Measurements from ENCODE around the gene ONECUT2.

Gene ONECUT2

GRCh38 chr18:57533006-57533867 is 98.1 kb downstream of the ONECUT2 start:
- no peak for DNase-seq

DNA sequence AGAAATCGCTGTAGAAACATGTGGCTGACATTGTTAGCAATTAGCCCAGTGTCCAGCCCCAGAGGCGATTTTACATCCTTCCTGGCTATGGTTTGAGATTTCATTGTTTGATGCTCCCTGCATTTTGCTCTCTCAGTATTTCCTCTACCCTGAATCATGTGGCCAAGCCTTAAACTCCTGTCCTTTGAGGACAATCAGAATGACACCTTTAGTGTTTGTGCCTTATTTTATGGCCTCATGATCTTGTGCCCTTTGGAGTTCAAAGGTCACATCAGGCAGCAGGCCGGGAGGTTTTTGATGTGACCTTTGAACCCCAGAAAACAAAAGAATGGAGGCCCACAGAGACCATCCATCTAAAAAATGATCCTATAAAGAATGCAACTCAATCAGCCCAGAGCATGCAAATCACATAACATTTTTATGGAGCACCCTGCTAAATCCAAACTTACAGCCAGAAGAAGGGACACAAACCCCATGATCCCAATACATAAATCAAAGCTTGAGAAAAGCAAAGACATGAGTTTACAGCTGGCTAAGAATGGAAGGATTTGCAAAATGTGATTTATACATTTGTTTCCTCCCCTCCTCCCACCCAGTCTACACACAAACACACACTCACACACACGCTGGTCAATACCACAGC is 98.8 kb downstream of the ONECUT2 start:
- DNase-seq: no peak

DNA sequence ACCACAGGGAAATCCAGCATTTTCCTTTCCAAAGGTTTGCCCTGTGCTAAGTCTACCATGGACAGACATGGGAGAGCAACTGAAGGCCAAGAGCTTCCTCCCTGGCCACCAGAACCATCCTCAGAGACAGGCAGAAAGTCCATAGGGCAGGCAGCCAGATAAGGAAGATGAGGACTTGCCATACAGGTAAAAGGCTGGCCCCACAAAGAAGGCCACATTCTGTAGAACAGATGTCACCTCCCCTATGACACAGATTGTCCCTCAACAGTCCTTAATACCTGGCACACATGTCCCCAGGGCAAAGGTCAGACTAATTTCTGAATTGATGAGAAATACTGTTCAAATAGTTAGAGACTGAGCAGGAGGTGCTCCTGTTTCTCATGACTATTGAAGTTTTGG is 99.3 kb downstream of the ONECUT2 start:
- DNase-seq: no peak

DNA sequence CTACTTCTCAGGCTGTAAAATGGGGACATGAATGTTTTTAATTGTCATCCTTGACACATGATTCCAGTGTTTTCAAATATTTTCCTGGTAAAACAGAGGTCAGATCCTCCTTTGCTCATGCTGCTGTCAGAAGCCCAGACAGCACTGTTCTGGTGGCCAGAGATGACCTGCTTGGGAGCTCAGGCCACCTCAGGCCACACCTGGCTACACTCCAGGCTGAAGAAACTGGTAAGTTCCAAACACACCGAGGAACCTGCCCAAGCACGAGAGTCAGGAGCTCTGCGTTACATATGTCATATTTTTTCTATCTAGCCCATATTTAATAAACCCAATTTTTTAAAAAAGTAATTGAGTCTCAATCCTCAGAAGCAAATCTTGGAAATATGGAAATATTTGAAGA is 103.4 kb downstream of the ONECUT2 start:
- no peak for DNase-seq

DNA sequence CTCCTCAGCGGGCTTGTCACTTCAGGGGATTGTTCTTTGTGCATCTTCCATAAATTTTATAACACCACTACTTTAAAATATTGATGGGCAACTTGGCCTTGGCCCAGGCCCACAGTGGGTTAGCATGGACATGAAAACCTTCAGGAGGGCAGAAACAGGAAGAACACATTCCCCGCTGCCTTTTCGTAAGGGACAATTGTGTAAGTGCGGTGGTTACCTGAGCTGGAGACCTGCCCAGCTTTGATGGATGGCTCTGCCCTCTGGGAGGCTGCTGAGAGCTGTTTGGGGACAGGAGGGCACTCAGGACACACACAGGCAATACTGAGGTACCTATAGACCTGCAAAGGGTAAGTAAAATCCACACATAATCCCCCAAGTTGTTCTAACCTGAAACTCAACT is 104.5 kb downstream of the ONECUT2 start:
- DNase-seq: no peak
